Amniotic stem cell (primary cell): Measurements from ENCODE around the gene DNAH2.

Experiments
- DNase-seq: peaks from one replicate; lab custom pipeline; 2025; lab: John Stamatoyannopoulos, UW

DNAH2 gene

GRCh38 chr17:7839876-7840261, 122.3 kb downstream of the DNAH2 start:
- DNase-seq, result no peak

DNA sequence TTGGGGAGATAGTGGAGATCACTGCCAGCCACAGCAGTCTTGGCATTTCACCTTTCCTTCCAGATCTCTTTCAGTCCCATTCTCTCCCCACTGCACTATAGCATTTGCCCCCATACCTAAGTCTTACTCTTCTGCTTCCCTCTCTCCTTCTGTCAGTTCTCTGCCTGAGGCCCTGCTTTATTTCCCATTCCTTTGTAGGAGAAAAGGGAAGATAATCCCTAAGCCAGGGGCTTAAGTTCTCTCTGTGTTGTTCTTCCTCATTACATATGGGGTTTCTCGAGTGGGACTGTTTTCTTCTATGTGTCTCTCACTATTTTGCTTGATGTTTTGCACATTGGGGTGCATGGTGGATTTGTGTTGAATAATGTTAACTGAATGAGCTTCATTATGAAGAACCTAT, 122.9 kb downstream of the DNAH2 start:
- no peak for DNase-seq

GRCh38 chr17:7840875-7841274, 123.3 kb downstream of the DNAH2 start:
- DNase-seq, result no peak

DNA sequence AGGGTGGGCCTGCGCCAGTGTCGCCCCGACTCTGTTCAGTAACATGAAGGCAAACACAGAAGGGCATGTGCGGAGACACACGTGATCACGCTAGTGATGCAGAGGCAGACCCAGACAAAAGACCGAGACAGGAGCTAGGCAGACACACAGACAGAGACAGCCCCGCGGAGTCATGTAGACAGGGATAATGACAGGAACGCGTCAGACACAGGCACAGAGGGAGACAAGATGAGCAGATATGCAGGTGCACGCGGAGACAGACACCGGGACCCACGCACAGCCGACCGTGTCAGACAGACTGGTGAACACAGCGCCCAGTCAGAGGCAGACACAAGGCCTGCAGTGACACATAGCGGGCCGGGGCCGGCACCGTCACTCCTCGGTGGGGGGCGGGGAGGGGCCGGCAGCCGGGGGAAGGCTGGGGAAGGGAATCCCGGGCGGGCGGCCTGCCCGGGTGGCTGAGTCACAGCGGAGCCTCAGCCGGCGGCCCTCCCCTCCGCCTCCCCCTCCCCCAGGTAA, 123.9 kb downstream of the DNAH2 start:
- DNase-seq, result peak; percentile 85

GRCh38 chr17:7841915-7842379, 124.4 kb downstream of the DNAH2 start:
- peak; percentile 56 for DNase-seq

- DNase-seq, result peak; percentile 85
These were observed 125.1 kb downstream of the DNAH2 start for GRCh38 chr17:7842380-7843256.

DNA sequence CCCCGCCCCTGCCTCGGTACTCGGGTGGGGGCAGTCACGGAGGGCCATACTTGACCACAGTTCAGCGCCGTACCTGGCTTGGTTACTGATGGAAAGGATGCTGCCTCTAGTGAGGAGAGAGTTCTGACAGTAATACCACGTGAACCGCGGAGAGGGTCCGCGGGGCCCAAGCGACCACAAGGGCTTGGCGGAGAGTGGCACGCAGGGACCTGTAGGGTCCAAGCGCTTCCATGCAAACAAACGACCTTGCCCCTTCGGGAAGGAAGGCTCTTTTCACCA, 125.7 kb downstream of the DNAH2 start:
- DNase-seq, result no peak

- DNase-seq, result peak; percentile 60
These were observed 126.2 kb downstream of the DNAH2 start for GRCh38 chr17:7843536-7844291.

GRCh38 chr17:7844292-7845154, 127.0 kb downstream of the DNAH2 start:
- DNase-seq, result peak; percentile 88

DNA sequence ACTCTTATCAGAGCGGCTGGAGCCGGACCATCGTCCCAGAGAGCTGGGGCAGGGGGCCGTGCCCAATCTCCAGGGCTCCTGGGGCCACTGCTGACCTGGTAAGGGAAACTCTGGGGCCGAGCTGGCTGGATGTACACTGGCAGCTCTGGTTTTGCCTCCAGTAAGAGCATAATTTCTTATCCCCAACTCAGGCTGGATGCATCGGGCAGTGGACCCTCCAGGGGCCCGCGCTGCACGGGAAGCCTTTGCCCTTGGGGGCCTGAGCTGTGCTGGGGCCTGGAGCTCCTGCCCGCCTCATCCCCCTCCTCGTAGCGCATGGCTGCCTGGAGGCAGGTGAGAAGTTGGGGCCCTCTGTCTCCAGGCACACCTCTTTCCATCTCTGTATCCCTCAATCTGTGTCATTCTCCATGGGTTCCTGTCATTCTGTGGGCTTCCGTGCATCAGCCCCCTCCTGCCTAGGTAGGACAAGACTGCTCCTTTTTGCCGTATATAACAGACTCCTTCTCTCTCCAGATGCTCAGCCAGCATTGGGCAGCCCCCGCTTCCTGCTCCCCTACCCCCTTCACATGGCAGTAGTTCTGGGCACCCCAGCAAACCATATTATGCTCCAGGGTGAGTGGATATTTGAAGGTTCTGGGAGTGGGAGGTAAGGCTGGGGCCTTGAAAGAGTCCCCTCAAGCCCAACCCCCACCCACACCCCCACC, 128.0 kb downstream of the DNAH2 start:
- DNase-seq, result no peak

- DNase-seq, result no peak
These were observed 128.7 kb downstream of the DNAH2 start for GRCh38 chr17:7846063-7846735.

DNA sequence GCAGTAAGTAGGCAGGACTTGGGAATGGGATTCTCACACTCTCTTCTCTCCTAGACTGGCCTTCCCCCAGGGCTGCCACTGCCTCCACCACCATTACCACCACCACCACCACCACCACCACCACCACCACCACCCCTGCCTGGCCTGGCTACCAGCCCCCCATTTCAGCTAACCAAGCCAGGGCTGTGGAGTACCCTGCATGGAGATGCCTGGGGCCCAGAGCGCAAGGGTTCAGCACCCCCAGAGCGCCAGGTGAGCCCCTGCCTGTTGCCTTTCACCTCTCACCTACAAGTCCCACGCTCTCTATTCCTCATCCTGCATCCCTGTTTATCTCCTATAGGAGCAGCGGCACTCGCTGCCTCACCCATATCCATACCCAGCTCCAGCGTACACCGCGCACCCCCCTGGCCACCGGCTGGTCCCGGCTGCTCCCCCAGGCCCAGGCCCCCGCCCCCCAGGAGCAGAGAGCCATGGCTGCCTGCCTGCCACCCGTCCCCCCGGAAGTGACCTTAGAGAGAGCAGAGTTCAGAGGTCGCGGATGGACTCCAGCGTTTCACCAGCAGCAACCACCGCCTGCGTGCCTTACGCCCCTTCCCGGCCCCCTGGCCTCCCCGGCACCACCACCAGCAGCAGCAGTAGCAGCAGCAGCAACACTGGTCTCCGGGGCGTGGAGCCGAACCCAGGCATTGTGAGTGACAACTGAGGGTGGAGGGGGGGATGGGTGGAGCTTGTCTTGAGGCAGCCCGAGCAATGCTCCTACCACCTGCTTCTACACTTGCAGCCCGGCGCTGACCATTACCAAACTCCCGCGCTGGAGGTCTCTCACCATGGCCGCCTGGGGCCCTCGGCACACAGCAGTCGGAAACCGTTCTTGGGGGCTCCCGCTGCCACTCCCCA, 129.5 kb downstream of the DNAH2 start:
- DNase-seq, result no peak

GRCh38 chr17:7848131-7848579, 130.6 kb downstream of the DNAH2 start:
- DNase-seq, result no peak

- no peak for DNase-seq
These were observed 131.2 kb downstream of the DNAH2 start for GRCh38 chr17:7848739-7849129.

- no peak for DNase-seq
These were observed 131.7 kb downstream of the DNAH2 start for GRCh38 chr17:7849130-7849750.

- DNase-seq, result no peak
These were observed 132.4 kb downstream of the DNAH2 start for GRCh38 chr17:7849751-7850504.

DNA sequence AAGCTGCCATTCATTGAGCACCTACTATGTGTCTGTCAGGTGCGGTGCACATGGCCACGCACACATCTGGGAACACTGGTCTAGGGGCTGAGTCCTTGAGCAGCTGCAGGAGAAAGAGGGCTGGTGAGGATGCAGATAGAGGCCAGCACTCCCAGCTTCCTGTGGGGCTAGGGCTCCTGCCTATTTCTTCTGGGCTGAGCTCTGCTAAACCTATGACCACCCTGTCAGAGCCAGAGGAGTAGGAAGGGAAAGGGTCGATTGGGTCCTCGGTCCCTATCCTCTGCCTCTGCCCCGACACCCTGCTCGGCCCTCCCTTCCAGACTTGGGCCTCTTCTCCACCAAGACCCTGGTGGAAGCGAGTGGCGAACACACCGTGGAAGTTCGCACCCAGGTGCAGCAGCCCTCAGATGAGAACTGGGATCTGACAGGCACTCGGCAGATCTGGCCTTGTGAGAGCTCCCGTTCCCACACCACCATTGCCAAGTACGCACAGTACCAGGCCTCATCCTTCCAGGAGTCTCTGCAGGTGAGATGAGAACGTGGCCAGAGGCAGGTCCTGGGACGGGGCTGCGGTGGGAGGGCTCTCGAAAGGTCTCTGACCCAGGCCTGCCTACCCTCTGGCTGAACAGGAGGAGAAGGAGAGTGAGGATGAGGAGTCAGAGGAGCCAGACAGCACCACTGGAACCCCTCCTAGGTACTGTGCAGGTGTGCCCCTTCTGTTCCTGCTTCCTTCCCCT, 133.3 kb downstream of the DNAH2 start:
- DNase-seq, result no peak
